Muscle of back (tissue), 11 donors: ENCODE measurements around the gene DIPK1B. TPM values are rescaled to one million over a fixed set of nuclear protein-coding genes. Genes with fewer than 3 reads are reported as not detected.

Source experiments
- DNase-seq, 3 donors: peaks; one replicate each; pipeline versions ENCODE4 v3.0.0 to v3.0.0-alpha.2; 2013
- polyA plus RNA-seq, 10 donors: library from polyadenylated mRNA; unstranded; fragments of 120-200 nt; gene quantifications; one replicate each; pipeline ENCODE4 v1.2.1, GENCODE V29; 2013; ENCODE audit not compliant: insufficient read length in 10 of 10

DIPK1B gene
- polyA plus RNA-seq, 10 donors: 12.0 to 23.5 (median 15.4) TPM

- no peak for DNase-seq
Measured at GRCh38 chr9:136718345-136719194, 6.2 kb downstream of the DIPK1B start.

- no peak for DNase-seq
Measured at GRCh38 chr9:136719195-136719880, 7.0 kb downstream of the DIPK1B start.

- DNase-seq: peak in 2 of 3 donors; percentile 87 to 93
Measured at GRCh38 chr9:136720251-136720897, 8.0 kb downstream of the DIPK1B start.

GRCh38 chr9:136720898-136721338 is 8.5 kb downstream of the DIPK1B start:
- peak in 1 of 3 donors; percentile 48 for DNase-seq

GRCh38 chr9:136721339-136722092 is 9.1 kb downstream of the DIPK1B start:
- no peak for DNase-seq

GRCh38 chr9:136722093-136722968 is 10.0 kb downstream of the DIPK1B start:
- no peak for DNase-seq

GRCh38 chr9:136722969-136723356 is 10.6 kb downstream of the DIPK1B start:
- no peak for DNase-seq

GRCh38 chr9:136723362-136723976 is 11.1 kb downstream of the DIPK1B start:
- no peak for DNase-seq

- no peak for DNase-seq
Measured at GRCh38 chr9:136723989-136724388, 11.6 kb downstream of the DIPK1B start.

GRCh38 chr9:136724772-136725171 is 12.4 kb downstream of the DIPK1B start:
- no peak for DNase-seq

GRCh38 chr9:136725612-136726011 is 13.2 kb downstream of the DIPK1B start:
- no peak for DNase-seq

GRCh38 chr9:136726118-136726517 is 13.7 kb downstream of the DIPK1B start:
- DNase-seq: no peak

GRCh38 chr9:136726631-136727191 is 14.3 kb downstream of the DIPK1B start:
- no peak for DNase-seq

GRCh38 chr9:136728080-136728547 is 15.7 kb downstream of the DIPK1B start:
- peak; percentile 87 to 96 (median 94) for DNase-seq

- DNase-seq: peak in 1 of 3 donors; percentile 77
Measured at GRCh38 chr9:136728548-136729123, 16.3 kb downstream of the DIPK1B start.

- DNase-seq: no peak
Measured at GRCh38 chr9:136729144-136729543, 16.8 kb downstream of the DIPK1B start.

GRCh38 chr9:136729926-136730325 is 17.6 kb downstream of the DIPK1B start:
- no peak for DNase-seq

- DNase-seq: no peak
Measured at GRCh38 chr9:136732444-136733178, 20.2 kb downstream of the DIPK1B start.

GRCh38 chr9:136733611-136734010 is 21.2 kb downstream of the DIPK1B start:
- no peak for DNase-seq
